AG10803 (cell line): Measurements from ENCODE around the gene CHCHD1.
"Not testable (repeated sequence)": the region's sequence is repeated elsewhere in the genome, so short reads cannot be mapped to it uniquely, and the experiment has no call there.

Source experiments
- DNase-seq: peaks from one replicate; pipeline ENCODE4 v3.0.0; 2010; ENCODE audit warnings: low read depth
- H3K4me3 ChIP-seq: 2 replicates; pipeline ENCODE4 v1.5.1; 2011; ENCODE audit warnings: mild to moderate bottlenecking, low read length, control low read depth
- TF ChIP-seq, protein P1 (sequence below): conservative IDR thresholded peaks from 2 replicates; pipeline ENCODE4 v1.5.1; 2011; ENCODE audit warnings: mild to moderate bottlenecking, low read length, control low read depth, inconsistent platforms

CHCHD1 gene

GRCh38 chr10:73819081-73819480 is 37.2 kb downstream of the CHCHD1 start:
- DNase-seq = no peak
- TF ChIP-seq, protein P1, sequence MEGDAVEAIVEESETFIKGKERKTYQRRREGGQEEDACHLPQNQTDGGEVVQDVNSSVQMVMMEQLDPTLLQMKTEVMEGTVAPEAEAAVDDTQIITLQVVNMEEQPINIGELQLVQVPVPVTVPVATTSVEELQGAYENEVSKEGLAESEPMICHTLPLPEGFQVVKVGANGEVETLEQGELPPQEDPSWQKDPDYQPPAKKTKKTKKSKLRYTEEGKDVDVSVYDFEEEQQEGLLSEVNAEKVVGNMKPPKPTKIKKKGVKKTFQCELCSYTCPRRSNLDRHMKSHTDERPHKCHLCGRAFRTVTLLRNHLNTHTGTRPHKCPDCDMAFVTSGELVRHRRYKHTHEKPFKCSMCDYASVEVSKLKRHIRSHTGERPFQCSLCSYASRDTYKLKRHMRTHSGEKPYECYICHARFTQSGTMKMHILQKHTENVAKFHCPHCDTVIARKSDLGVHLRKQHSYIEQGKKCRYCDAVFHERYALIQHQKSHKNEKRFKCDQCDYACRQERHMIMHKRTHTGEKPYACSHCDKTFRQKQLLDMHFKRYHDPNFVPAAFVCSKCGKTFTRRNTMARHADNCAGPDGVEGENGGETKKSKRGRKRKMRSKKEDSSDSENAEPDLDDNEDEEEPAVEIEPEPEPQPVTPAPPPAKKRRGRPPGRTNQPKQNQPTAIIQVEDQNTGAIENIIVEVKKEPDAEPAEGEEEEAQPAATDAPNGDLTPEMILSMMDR = no peak
- no peak overlapping the region for H3K4me3 ChIP-seq

DNA sequence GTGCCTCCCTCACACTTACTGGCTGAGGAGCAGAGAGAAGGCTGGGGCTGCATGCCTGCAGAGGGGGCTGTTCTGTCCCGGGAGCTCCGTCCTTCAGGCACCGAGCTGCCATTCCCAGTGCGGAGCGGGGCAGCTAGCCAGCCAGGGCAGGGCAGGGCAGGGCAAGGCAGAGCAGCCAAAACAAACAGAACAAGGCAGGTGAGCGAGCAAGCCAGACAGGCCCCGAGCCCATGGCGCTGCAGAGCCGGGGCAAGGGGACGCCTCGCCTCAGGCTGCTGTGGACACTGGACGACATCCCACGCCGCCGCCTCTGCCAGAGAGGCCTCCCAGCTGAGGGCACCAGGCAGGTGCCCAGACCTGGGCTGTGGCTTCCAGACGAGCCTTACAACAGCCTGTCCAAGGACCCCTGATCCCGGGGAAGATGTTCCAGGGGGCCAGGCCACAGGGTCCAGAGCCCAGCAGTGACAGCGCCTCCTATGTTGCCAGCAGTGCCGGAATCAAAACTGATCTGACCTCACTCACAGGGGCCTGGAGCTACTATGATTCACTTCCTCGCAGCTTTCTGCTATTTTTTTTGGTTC is 37.8 kb downstream of the CHCHD1 start:
- DNase-seq = no peak
- TF ChIP-seq, protein P1 = no peak
- no peak overlapping the region for H3K4me3 ChIP-seq

GRCh38 chr10:73823391-73823790 is 41.5 kb downstream of the CHCHD1 start:
- TF ChIP-seq, protein P1 = no peak
- DNase-seq = no peak
- H3K4me3 ChIP-seq = no peak overlapping the region

DNA sequence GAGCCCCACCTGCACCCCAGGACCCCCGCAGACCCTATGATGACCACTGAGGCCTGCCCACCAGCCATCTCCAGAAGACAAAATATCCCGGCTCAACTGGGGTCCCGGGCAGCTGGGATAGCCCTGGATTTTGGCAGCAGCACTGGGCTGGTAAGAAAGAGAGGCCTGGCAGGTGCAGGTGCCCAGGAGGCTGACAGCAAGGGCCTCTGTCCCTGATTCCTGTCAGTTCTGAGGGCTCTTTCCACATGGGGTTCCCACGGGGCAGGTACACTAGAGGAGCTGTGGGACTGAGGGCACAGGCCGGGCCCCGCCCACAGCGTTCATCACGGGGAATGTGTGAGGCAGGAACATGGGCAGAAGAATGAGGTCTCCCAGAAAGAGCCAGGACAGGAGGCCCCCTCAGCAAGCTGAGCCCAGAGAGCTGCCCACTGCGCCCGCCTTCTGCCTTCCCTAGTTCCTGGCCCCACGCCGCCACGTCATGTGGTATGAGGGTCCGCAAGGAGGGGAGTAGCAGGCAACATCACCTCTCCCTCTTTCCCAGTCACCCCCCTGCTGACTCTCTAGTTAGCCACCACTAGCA is 42.4 kb downstream of the CHCHD1 start:
- H3K4me3 ChIP-seq = no peak overlapping the region
- no peak for DNase-seq
- TF ChIP-seq, protein P1 = no peak

DNA sequence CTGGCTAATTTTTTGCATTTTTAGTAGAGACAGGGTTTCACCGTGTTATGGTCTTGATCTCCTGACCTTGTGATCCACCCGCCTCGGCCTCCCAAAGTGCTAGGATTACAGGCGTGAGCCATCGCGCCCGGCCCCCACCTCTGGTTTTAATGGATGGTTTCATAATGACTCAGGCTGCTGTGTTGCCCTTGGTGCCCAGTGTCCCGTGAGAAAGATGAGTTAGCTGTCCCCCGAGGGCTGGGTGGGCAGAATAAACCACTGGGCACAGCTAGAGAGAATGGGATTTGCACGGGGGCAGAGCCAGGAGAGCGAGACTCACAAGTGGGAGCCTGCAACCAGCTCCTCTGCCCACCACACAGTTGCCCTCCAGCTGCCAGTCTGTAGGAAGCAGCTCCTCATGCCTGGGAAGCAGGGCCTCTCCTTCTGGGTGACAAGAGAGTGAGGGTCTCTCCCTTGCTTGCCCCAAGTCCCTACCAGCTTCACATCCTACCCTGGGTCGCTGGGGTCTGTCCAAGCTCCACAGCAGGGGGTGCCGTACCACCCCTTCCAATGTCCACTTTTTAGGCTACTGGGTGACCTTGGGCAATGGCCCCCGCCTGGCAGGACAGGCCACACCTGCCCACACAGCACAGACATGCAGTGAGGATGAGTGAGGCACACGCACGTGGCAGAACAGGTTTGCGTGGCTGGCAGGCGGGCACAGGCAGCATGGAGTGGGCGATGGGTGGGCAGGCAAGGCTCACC is 45.7 kb downstream of the CHCHD1 start:
- H3K4me3 ChIP-seq = no peak overlapping the region
- DNase-seq = no peak
- TF ChIP-seq, protein P1 = no peak

GRCh38 chr10:73828161-73828560 is 46.3 kb downstream of the CHCHD1 start:
- no peak overlapping the region for H3K4me3 ChIP-seq
- no peak for DNase-seq
- TF ChIP-seq, protein P1 = no peak

GRCh38 chr10:73829090-73829489 is 47.2 kb downstream of the CHCHD1 start:
- not testable (repeated sequence) for DNase-seq, H3K4me3 ChIP-seq
